ENCODE data around the gene NTMT2.

GRCh38 chr1:170166518-170167180 is 20.9 kb downstream of the NTMT2 start:
- TF ChIP-seq CTCF (IDR thresholded peaks at IDR 0.05; ENCODE audit: control extremely low read depth in 1 of 3, insufficient read depth in 1 of 3, low read depth in 1 of 3, low read length in 3 of 3) (no peak), POLR2AphosphoS5 (IDR thresholded peaks at IDR 0.05; ENCODE audit: low read depth, low read length) (no peak), RAD21 (IDR thresholded peaks at IDR 0.05 in 1 of 2, conservative IDR thresholded peaks at IDR 0.05 in 1 of 2; ENCODE audit: low read depth in 2 of 2, low read length in 2 of 2) (no peak), BRCA1 (IDR thresholded peaks at IDR 0.05; ENCODE audit: low read depth, low read length) (no peak), ATF2 (IDR thresholded peaks at IDR 0.05; ENCODE audit: low read length) (no peak), SP1 (IDR thresholded peaks at IDR 0.05; ENCODE audit: low read depth, low read length) (no peak), EZH2 (IDR thresholded peaks at IDR 0.05; ENCODE audit: low read depth, low read length, severe bottlenecking) (no peak), POLR2A (IDR thresholded peaks at IDR 0.05; ENCODE audit: control extremely low read depth in 1 of 2, low read depth in 2 of 2, low read length in 2 of 2) (no peak), TEAD4 (IDR thresholded peaks at IDR 0.05; ENCODE audit: low read depth, low read length) (no peak), JUND (IDR thresholded peaks at IDR 0.05; ENCODE audit: low read length) (no peak)
